IMR-90 (cell line): ENCODE measurements around the gene GPR161. TPM values are rescaled to one million over a fixed set of nuclear protein-coding genes. Genes with fewer than 3 reads are reported as not detected.

Experiments used
- ATAC-seq: fragments of 200-7000 bp; cut with Tn5 transposase; 2 replicates; pipeline ENCODE4 v1.9.1; 2020; ENCODE audit warnings: low read depth, mild to moderate bottlenecking, moderate library complexity
- BruUV-seq: library from RNA; stranded (reverse); fragments of 400-500 nt; replicated peaks from 2 replicates; lab custom pipeline; 2021; lab: Mats Ljungman, UMichigan
- CTCF ChIA-PET: fragments of 300-600 bp; formaldehyde crosslinking; extraction: SDS; loops from one replicate; lab custom pipeline; 2021; ENCODE audit warnings: antibody characterized with exemption; lab: Yijun Ruan, JAX
- POLR2A ChIA-PET: fragments of 300-600 bp; sonication (Branson Sonifier 250); formaldehyde crosslinking; loops from one replicate; lab custom pipeline; 2022; ENCODE audit warnings: antibody characterized with exemption; ENCODE audit not compliant: unreplicated experiment; lab: Charles Lee
- DNase-seq: peaks from one replicate; pipeline ENCODE4 v3.0.0; 2013
- H2AFZ ChIP-seq: replicated peaks from 2 replicates; pipeline ENCODE3; 2013; ENCODE audit warnings: low read length, mild to moderate bottlenecking; ENCODE audit not compliant: poor library complexity
- H2AK5ac ChIP-seq: 2 replicates; pipeline ENCODE4 v1.6.1; 2013; ENCODE audit warnings: low read depth, low read length, inconsistent platforms
- H2AK9ac ChIP-seq: replicated peaks from 2 replicates; pipeline ENCODE3; 2013; ENCODE audit warnings: mild to moderate bottlenecking, low read depth, low read length, moderate library complexity; ENCODE audit not compliant: poor library complexity
- H2BK120ac ChIP-seq: 2 replicates; pipeline ENCODE4 v1.6.1; 2013; ENCODE audit warnings: low read depth, low read length, inconsistent platforms
- H2BK15ac ChIP-seq: 3 replicates; pipeline ENCODE4 v1.6.1; 2013; ENCODE audit warnings: low read depth, low read length, inconsistent platforms
- H2BK20ac ChIP-seq: 2 replicates; pipeline ENCODE4 v1.6.1; 2013; ENCODE audit warnings: low read depth, mild to moderate bottlenecking, inconsistent platforms, low read length, moderate library complexity
- H2BK5ac ChIP-seq: 2 replicates; pipeline ENCODE4 v1.6.1; 2013; ENCODE audit warnings: mild to moderate bottlenecking, low read depth, low read length, inconsistent platforms; ENCODE audit not compliant: poor library complexity, severe bottlenecking
- H3K14ac ChIP-seq: replicated peaks from 2 replicates; pipeline ENCODE4 v1.6.1; 2013; ENCODE audit warnings: low read depth, low read length, inconsistent platforms
- H3K18ac ChIP-seq: 2 replicates; pipeline ENCODE4 v1.6.1; 2013; ENCODE audit warnings: low read depth, low read length, control low read depth
- H3K23ac ChIP-seq: 2 replicates; pipeline ENCODE4 v1.6.1; 2013; ENCODE audit warnings: low read depth, low read length, inconsistent platforms
- H3K27ac ChIP-seq: 2 replicates; pipeline ENCODE4 v1.5.1; 2013; ENCODE audit warnings: mild to moderate bottlenecking, control low read depth, low read length; ENCODE audit not compliant: insufficient read depth
- H3K27me3 ChIP-seq: 2 replicates; pipeline ENCODE4 v1.6.1; 2013; ENCODE audit warnings: low read length; ENCODE audit not compliant: control insufficient read depth, insufficient read depth
- H3K36me3 ChIP-seq: 2 replicates; pipeline ENCODE4 v1.6.1; 2013; ENCODE audit warnings: low read length, mixed read lengths; ENCODE audit not compliant: control insufficient read depth, insufficient read depth
- H3K4ac ChIP-seq: 2 replicates; pipeline ENCODE4 v1.6.1; 2013; ENCODE audit warnings: low read depth, low read length, inconsistent platforms
- H3K4me1 ChIP-seq: 2 replicates; pipeline ENCODE4 v1.6.1; 2013; ENCODE audit warnings: low read length, mixed read lengths; ENCODE audit not compliant: control insufficient read depth, insufficient read depth
- H3K4me2 ChIP-seq: 2 replicates; pipeline ENCODE4 v1.6.1; 2013; ENCODE audit warnings: low read depth, mild to moderate bottlenecking, control low read depth, low read length, moderate library complexity
- H3K4me3 ChIP-seq: 2 replicates; pipeline ENCODE4 v1.5.1; 2013; ENCODE audit warnings: low read depth, mild to moderate bottlenecking, control low read depth, low read length, moderate library complexity; ENCODE audit not compliant: insufficient read depth
- H3K56ac ChIP-seq: 2 replicates; pipeline ENCODE4 v1.6.1; 2013; ENCODE audit warnings: low read length, inconsistent platforms; ENCODE audit not compliant: insufficient read depth; ENCODE audit errors: extremely low read depth
- H3K79me1 ChIP-seq, 2 experiments: 2 replicates each; pipeline ENCODE4 v1.6.1; 2013; ENCODE audit warnings: low read length in 2 of 2, inconsistent platforms in 1 of 2, low read depth in 1 of 2
- H3K9ac ChIP-seq: 2 replicates; pipeline ENCODE4 v1.6.1; 2013; ENCODE audit warnings: low read depth, low read length, control low read depth
- H3K9me1 ChIP-seq: 2 replicates; pipeline ENCODE4 v1.6.1; 2013; ENCODE audit warnings: low read length, inconsistent platforms; ENCODE audit not compliant: insufficient read depth
- H3K9me3 ChIP-seq: 2 replicates; pipeline ENCODE4 v1.6.1; 2013; ENCODE audit warnings: low read length; ENCODE audit not compliant: control insufficient read depth, insufficient read depth
- H4K20me1 ChIP-seq: 2 replicates; pipeline ENCODE4 v1.6.1; 2013; ENCODE audit warnings: low read length, inconsistent platforms; ENCODE audit not compliant: insufficient read depth
- H4K5ac ChIP-seq: 2 replicates; pipeline ENCODE4 v1.6.1; 2013; ENCODE audit warnings: mild to moderate bottlenecking, low read depth, low read length, control low read depth
- H4K8ac ChIP-seq, 2 experiments: 2 replicates each; pipeline ENCODE4 v1.6.1; 2013; ENCODE audit warnings: low read depth in 2 of 2, low read length in 2 of 2, control low read depth in 1 of 2, inconsistent platforms in 1 of 2
- H4K91ac ChIP-seq: 2 replicates; pipeline ENCODE4 v1.6.1; 2013; ENCODE audit warnings: low read depth, low read length, inconsistent platforms; ENCODE audit not compliant: insufficient read depth
- BHLHE40 ChIP-seq: fragments of 150-350 bp; IDR thresholded peaks from 2 replicates; pipeline ENCODE4 v1.6.1; 2016; ENCODE audit warnings: mild to moderate bottlenecking, low read depth, low read length
- CEBPB ChIP-seq: IDR thresholded peaks from 2 replicates; pipeline ENCODE4 v1.6.1; 2012; ENCODE audit warnings: low read depth, low read length, improper control_type of control experiment
- CHD1 ChIP-seq: IDR thresholded peaks from 2 replicates; pipeline ENCODE4 v1.6.1; 2012; ENCODE audit warnings: low read depth, low read length, improper control_type of control experiment
- CTCF ChIP-seq: conservative IDR thresholded peaks from 2 replicates; pipeline ENCODE4 v1.5.1; 2012; ENCODE audit warnings: mild to moderate bottlenecking, low read depth, low read length, improper control_type of control experiment
- ELK1 ChIP-seq: fragments of 150-350 bp; IDR thresholded peaks from 2 replicates; pipeline ENCODE4 v1.6.1; 2016; ENCODE audit warnings: low read depth, mild to moderate bottlenecking, low read length, moderate library complexity, borderline replicate concordance
- FOS ChIP-seq: fragments of 150-350 bp; IDR thresholded peaks from 2 replicates; pipeline ENCODE4 v1.6.1; 2016; ENCODE audit warnings: low read depth, low read length
- MAZ ChIP-seq: IDR thresholded peaks from 2 replicates; pipeline ENCODE4 v1.6.1; 2012; ENCODE audit warnings: low read depth, mild to moderate bottlenecking, low read length, improper control_type of control experiment, moderate library complexity, borderline replicate concordance
- MXI1 ChIP-seq: IDR thresholded peaks from 2 replicates; pipeline ENCODE4 v1.6.1; 2012; ENCODE audit warnings: low read depth, mild to moderate bottlenecking, low read length, moderate library complexity, borderline replicate concordance
- POLR2A ChIP-seq: IDR thresholded peaks from 2 replicates; pipeline ENCODE4 v1.6.1; 2012; ENCODE audit warnings: mild to moderate bottlenecking, low read depth, low read length
- RAD21 ChIP-seq: IDR thresholded peaks from 2 replicates; pipeline ENCODE4 v1.6.1; 2012; ENCODE audit warnings: low read length, improper control_type of control experiment
- RCOR1 ChIP-seq: IDR thresholded peaks from 2 replicates; pipeline ENCODE4 v1.6.1; 2012; ENCODE audit warnings: mild to moderate bottlenecking, low read length, improper control_type of control experiment; ENCODE audit not compliant: insufficient replicate concordance
- SMC3 ChIP-seq: fragments of 150-350 bp; IDR thresholded peaks from 2 replicates; pipeline ENCODE4 v1.6.1; 2016; ENCODE audit warnings: low read depth, mild to moderate bottlenecking, antibody characterized with exemption, low read length, moderate library complexity
- WGBS, 2 experiments: methylation state at CpG; one replicate each; pipeline versions ENCODE4 v1.1.5 to v1.1.7; 2013; ENCODE audit warnings: missing lambda C conversion rate in 2 of 2; ENCODE audit not compliant: insufficient read length in 1 of 2; ENCODE audit errors: extremely low coverage in 2 of 2; 5-methylcytosine and 5-hydroxymethylcytosine counted together
- dilution Hi-C: fragments of 300-500 bp; cut with HindIII; formaldehyde crosslinking; loops from one replicate; pipeline ENCODE4 v1.14.3; 2018; ENCODE audit warnings: low sequenced_read_pairs; ENCODE audit not compliant: unreplicated experiment
- in situ Hi-C: fragments of 300-500 bp; cut with MboI; formaldehyde crosslinking; loops from 3 replicates; pipeline ENCODE4 v1.14.3; 2019; ENCODE audit warnings: low sequenced_read_pairs, inconsistent platforms, mixed read lengths
- intact Hi-C: fragments of 100-400 bp; cut with micrococcal nuclease; formaldehyde crosslinking; loops from 2 replicates; pipeline ENCODE4 v1.10.0; 2022
- polyA plus RNA-seq, 3 experiments: library from polyadenylated mRNA; depleted of rRNA; stranded (reverse); fragments of >200 nt; gene quantifications; 2 replicates each; pipeline ENCODE4 v1.2.3, GENCODE V29; 2012; ENCODE audit warnings: low replicate concordance in 1 of 3
- total RNA-seq: library from RNA; depleted of rRNA; stranded (reverse); fragments of >200 nt; gene quantifications from 2 replicates; pipeline ENCODE4 v1.2.3, GENCODE V29; 2012
- TF ChIP-seq, protein P1 (sequence below): fragments of 150-350 bp; IDR thresholded peaks from 2 replicates; pipeline ENCODE4 v1.6.1; 2017; ENCODE audit warnings: mild to moderate bottlenecking, antibody characterized with exemption, low read length, low read depth

GPR161 gene
- total and polyA plus RNA-seq, 2 of the 4 experiments (the other 2 are of a cell fraction), result 12.5 to 13.3 TPM

DNA sequence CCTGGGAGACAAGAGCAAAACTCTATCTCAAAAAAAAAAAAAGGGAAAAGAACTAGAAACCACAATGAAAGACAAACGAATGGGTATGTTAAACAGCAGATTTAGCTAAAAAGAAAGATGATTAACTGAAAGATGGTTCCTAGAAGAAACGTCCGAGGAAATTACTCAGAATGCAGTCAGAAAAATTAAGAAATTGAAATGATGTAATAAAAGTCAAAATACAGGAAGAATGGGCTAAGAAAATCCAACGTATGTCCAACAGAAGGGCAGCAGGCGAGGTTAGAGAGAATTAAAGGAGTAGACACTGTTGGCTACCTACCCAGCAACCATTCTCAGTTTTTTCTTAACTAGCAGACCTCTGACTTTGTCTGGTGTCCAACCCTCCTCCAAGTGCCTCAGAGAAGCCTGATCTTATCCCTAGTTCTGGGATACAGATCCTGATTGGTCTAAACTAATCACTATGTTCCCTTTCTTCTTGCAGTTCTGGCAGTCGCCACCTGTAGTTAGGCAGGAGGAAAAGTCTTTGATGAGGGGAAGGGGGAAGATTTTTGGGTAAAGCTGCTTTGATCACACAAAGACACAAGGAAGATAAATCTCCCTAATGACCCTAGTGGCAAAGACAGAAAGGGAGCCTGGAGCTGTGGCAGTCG lies 25.7 kb downstream of the GPR161 start:
- ChIA-PET CTCF (interaction anchor here (0.8 to 1.5 kb wide), 2 partner anchors 10 to 15 kb away, joined by 3 to 5 read pairs; no protein-coding TSS in a partner anchor), POLR2A (interaction anchor here (0.6 kb wide), 1 partner anchor 1067 kb away, joined by 5 read pairs; no protein-coding TSS in a partner anchor)
- Histone ChIP-seq H3K4me1 (peaks cover 1% of the 10 kb centered on the region; the same call in 1 of the 2 replicates), H2BK5ac (no peak overlapping the region), H4K91ac (no peak overlapping the region), H3K18ac (no peak overlapping the region), H4K5ac (no peak overlapping the region), H3K36me3 (peaks cover 3% of the 10 kb centered on the region), H3K4ac (no peak overlapping the region), H3K4me3 (no peak overlapping the region), H2AK9ac (no peak overlapping the region), H3K23ac (no peak overlapping the region), H4K8ac (no peak overlapping the region), H3K4me2 (no peak overlapping the region), H3K56ac (no peak overlapping the region), H2AK5ac (no peak overlapping the region), H4K20me1 (no peaks in the 10 kb centered on the region), H2BK15ac (no peak overlapping the region), H2AFZ (no peak overlapping the region), H3K9me3 (no peaks in the 10 kb centered on the region), H3K14ac (no peak overlapping the region), H3K27me3 (no peaks in the 10 kb centered on the region), H2BK20ac (no peak overlapping the region), H3K9me1 (peaks cover 10% of the 10 kb centered on the region), H2BK120ac (no peak overlapping the region), H3K27ac (no peak overlapping the region), H3K79me1 (peaks cover 12 to 16% of the 10 kb centered on the region in 2 experiments; a peak in 3 of 4 replicates), H3K9ac (no peak overlapping the region)
- intact Hi-C loops, result no loop called here
- DNase-seq, result no peak
- ATAC-seq, result no peak
- no CpG with 5 or more reads among the region's 7 CpGs for WGBS, 2 experiments
- dilution Hi-C loops, result no loop called here
- TF ChIP-seq MXI1, result no peak
- no peak for TF ChIP-seq SMC3
- TF ChIP-seq CHD1, result no peak
- no peak for TF ChIP-seq BHLHE40
- no peak for TF ChIP-seq RAD21
- TF ChIP-seq POLR2A, result no peak
- TF ChIP-seq MAZ, result no peak
- TF ChIP-seq, protein P1, sequence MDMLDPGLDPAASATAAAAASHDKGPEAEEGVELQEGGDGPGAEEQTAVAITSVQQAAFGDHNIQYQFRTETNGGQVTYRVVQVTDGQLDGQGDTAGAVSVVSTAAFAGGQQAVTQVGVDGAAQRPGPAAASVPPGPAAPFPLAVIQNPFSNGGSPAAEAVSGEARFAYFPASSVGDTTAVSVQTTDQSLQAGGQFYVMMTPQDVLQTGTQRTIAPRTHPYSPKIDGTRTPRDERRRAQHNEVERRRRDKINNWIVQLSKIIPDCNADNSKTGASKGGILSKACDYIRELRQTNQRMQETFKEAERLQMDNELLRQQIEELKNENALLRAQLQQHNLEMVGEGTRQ, result no peak
- no peak for TF ChIP-seq ELK1
- TF ChIP-seq CTCF, result no peak
- TF ChIP-seq FOS, result no peak
- TF ChIP-seq RCOR1, result no peak
- TF ChIP-seq CEBPB, result no peak
- in situ Hi-C loops, result no loop called here
- BruUV-seq, result no TSS peak
